Measurements from ENCODE around the gene STX1A. TPM values are rescaled to one million over a fixed set of nuclear protein-coding genes. Genes with fewer than 3 reads are reported as not detected.

The STX1A gene
- polyA plus RNA-seq, 1 donor (not counting 4 experiments of a cell fraction or from before 2014, with no cell fraction given): 22.4 TPM

- H3K4me2 ChIP-seq (ENCODE audit: control insufficient read depth, extremely low read depth, insufficient read depth, low read depth, low read length): no peak overlapping the region
- H3K36me3 ChIP-seq (ENCODE audit: control insufficient read depth in 2 of 2, extremely low read depth in 1 of 2, insufficient read depth in 2 of 2, low read length in 2 of 2): peaks cover 5 to 9% of the 10 kb centered on the region in 2 experiments
- dilution Hi-C loops (cut with MboI; ENCODE audit: extremely low pct_ligation_motif_present, low sequenced_read_pairs): no loop called here
- H3K4me3 ChIP-seq (ENCODE audit: control insufficient read depth in 2 of 3, extremely low read depth in 1 of 3, insufficient read depth in 2 of 3, low read depth in 1 of 3, low read length in 3 of 3): no peak overlapping the region
- FAIRE-seq: no peak
- no peaks in the 10 kb centered on the region for H3K9me3 ChIP-seq (ENCODE audit: control insufficient read depth, low read depth, low read length)
- H3K27ac ChIP-seq (ENCODE audit: control insufficient read depth, insufficient read depth, low read length): no peak overlapping the region
- H4K20me1 ChIP-seq (ENCODE audit: control insufficient read depth, extremely low read depth, insufficient read depth, low read length): peaks cover 2% of the 10 kb centered on the region
- H3K4me1 ChIP-seq (ENCODE audit: control insufficient read depth, extremely low read depth, insufficient read depth, low read length): peaks cover 3% of the 10 kb centered on the region
- peaks cover under 1% of the 10 kb centered on the region for H3K79me2 ChIP-seq (ENCODE audit: control insufficient read depth, insufficient read depth, low read length)
- no peaks in the 10 kb centered on the region for H3K27me3 ChIP-seq (ENCODE audit: control insufficient read depth, extremely low read depth, insufficient read depth, low read length)
- no peak overlapping the region for H2AFZ ChIP-seq (ENCODE audit: control insufficient read depth, low read length)
- no peaks in the 10 kb centered on the region for H3K9me1 ChIP-seq (ENCODE audit: control insufficient read depth, extremely low read depth, insufficient read depth, low read length)
- no peak overlapping the region for H3K9ac ChIP-seq (ENCODE audit: control insufficient read depth, extremely low read depth, insufficient read depth, low read length)
- DNase-seq (ENCODE audit: low read depth, low spot score): no peak
- TF ChIP-seq EZH2 (IDR thresholded peaks at IDR 0.05; ENCODE audit: low read length): no peak
- no peak for TF ChIP-seq CTCF (optimal IDR thresholded peaks at IDR 0.05 in 1 of 3, IDR thresholded peaks at IDR 0.05 in 1 of 3, conservative IDR thresholded peaks at IDR 0.05 in 1 of 3; ENCODE audit: extremely low read depth in 1 of 3, insufficient read depth in 2 of 3, low read length in 3 of 3)
These were observed 12.9 kb upstream of the STX1A start for GRCh38 chr7:73732397-73732796.

GRCh38 chr7:73730485-73730884, 11.0 kb upstream of the STX1A start:
- DNase-seq (ENCODE audit: low read depth, low spot score): no peak
- no peaks in the 10 kb centered on the region for H3K9me3 ChIP-seq (ENCODE audit: control insufficient read depth, low read depth, low read length)
- no peak for TF ChIP-seq EZH2 (IDR thresholded peaks at IDR 0.05; ENCODE audit: low read length)
- TF ChIP-seq CTCF (optimal IDR thresholded peaks at IDR 0.05 in 1 of 3, IDR thresholded peaks at IDR 0.05 in 1 of 3, conservative IDR thresholded peaks at IDR 0.05 in 1 of 3; ENCODE audit: extremely low read depth in 1 of 3, insufficient read depth in 2 of 3, low read length in 3 of 3): no peak
- no peak overlapping the region for H3K27ac ChIP-seq (ENCODE audit: control insufficient read depth, insufficient read depth, low read length)
- no peaks in the 10 kb centered on the region for H3K9me1 ChIP-seq (ENCODE audit: control insufficient read depth, extremely low read depth, insufficient read depth, low read length)
- H4K20me1 ChIP-seq (ENCODE audit: control insufficient read depth, extremely low read depth, insufficient read depth, low read length): peaks cover 2% of the 10 kb centered on the region
- dilution Hi-C loops (cut with MboI; ENCODE audit: extremely low pct_ligation_motif_present, low sequenced_read_pairs): no loop called here
- H3K9ac ChIP-seq (ENCODE audit: control insufficient read depth, extremely low read depth, insufficient read depth, low read length): no peak overlapping the region
- FAIRE-seq: no peak
- H3K79me2 ChIP-seq (ENCODE audit: control insufficient read depth, insufficient read depth, low read length): no peaks in the 10 kb centered on the region
- H3K4me3 ChIP-seq (ENCODE audit: control insufficient read depth in 2 of 3, extremely low read depth in 1 of 3, insufficient read depth in 2 of 3, low read depth in 1 of 3, low read length in 3 of 3): no peak overlapping the region
- H3K36me3 ChIP-seq (ENCODE audit: control insufficient read depth in 2 of 2, extremely low read depth in 1 of 2, insufficient read depth in 2 of 2, low read length in 2 of 2): no peaks in the 10 kb centered on the region
- H3K27me3 ChIP-seq (ENCODE audit: control insufficient read depth, extremely low read depth, insufficient read depth, low read length): no peaks in the 10 kb centered on the region
- no peak overlapping the region for H2AFZ ChIP-seq (ENCODE audit: control insufficient read depth, low read length)
- H3K4me2 ChIP-seq (ENCODE audit: control insufficient read depth, extremely low read depth, insufficient read depth, low read depth, low read length): no peak overlapping the region
- peaks cover 3% of the 10 kb centered on the region for H3K4me1 ChIP-seq (ENCODE audit: control insufficient read depth, extremely low read depth, insufficient read depth, low read length)
